HL-60 (cell line): ENCODE data around the gene PARL.

Source experiments
- DNase-seq, 2 experiments: peaks; one replicate each; pipeline ENCODE4 v3.0.0-alpha.2; 2010 to 2020; ENCODE audit warnings: low read depth in 1 of 2, low spot score in 1 of 2
- H3K27ac ChIP-seq: fragments of 250-450 bp; sonication (Bioruptor Pico); replicated peaks from 2 replicates; pipeline ENCODE4 v1.5.1; 2020; ENCODE audit warnings: mild to moderate bottlenecking, moderate library complexity
- H3K27me3 ChIP-seq: fragments of 250-450 bp; sonication (Bioruptor Pico); 2 replicates; pipeline ENCODE4 v1.5.1; 2021; ENCODE audit warnings: mild to moderate bottlenecking, moderate library complexity; ENCODE audit not compliant: insufficient read depth, poor library complexity, severe bottlenecking
- H3K4me3 ChIP-seq: replicated peaks from 2 replicates; pipeline ENCODE4 v1.5.1; 2011; ENCODE audit warnings: mild to moderate bottlenecking, control low read depth, low read length; ENCODE audit not compliant: insufficient read depth
- CTCF ChIP-seq: IDR thresholded peaks from one replicate; pipeline ENCODE4 v1.5.1; 2011; ENCODE audit warnings: low read length, control low read depth, inconsistent platforms; ENCODE audit not compliant: insufficient read depth
- GABPA ChIP-seq: IDR thresholded peaks from 2 replicates; pipeline ENCODE4 v1.6.1; 2012; ENCODE audit warnings: low read depth
- POLR2AphosphoS5 ChIP-seq: IDR thresholded peaks from 2 replicates; pipeline ENCODE4 v1.6.1; 2012; ENCODE audit warnings: low read depth
- REST ChIP-seq: IDR thresholded peaks from 2 replicates; pipeline ENCODE4 v1.6.1; 2012; ENCODE audit warnings: low read depth; ENCODE audit not compliant: insufficient replicate concordance
- SPI1 ChIP-seq: IDR thresholded peaks from 2 replicates; pipeline ENCODE4 v1.6.1; 2012; ENCODE audit warnings: low read depth, mild to moderate bottlenecking, borderline replicate concordance

The PARL gene

GRCh38 chr3:183885766-183886165 is 1.1 kb upstream of the PARL start:
- no peaks in the 10 kb centered on the region for H3K27me3 ChIP-seq
- DNase-seq = no peak
- H3K27ac ChIP-seq = no peak overlapping the region
- TF ChIP-seq REST (no peak), CTCF (no peak), POLR2AphosphoS5 (no peak), GABPA (no peak), SPI1 (no peak)
- no peak overlapping the region for H3K4me3 ChIP-seq

- Histone ChIP-seq H3K4me3 (peak overlapping the region; percentile 94), H3K27ac (peak overlapping the region; percentile 95), H3K27me3 (no peaks in the 10 kb centered on the region)
- TF ChIP-seq REST (no peak), GABPA (no peak)
- no peak for DNase-seq
Measured at GRCh38 chr3:183884097-183884426, 618 bp downstream of the PARL start.

GRCh38 chr3:183883291-183884096 is 1.2 kb downstream of the PARL start:
- H3K27ac ChIP-seq = peak overlapping the region; percentile 95
- peak in 1 of 2 experiments; percentile 33 for DNase-seq
- no peaks in the 10 kb centered on the region for H3K27me3 ChIP-seq
- no peak for TF ChIP-seq REST
- TF ChIP-seq POLR2AphosphoS5 = no peak; the same call in none of the 2 replicates
- TF ChIP-seq GABPA = no peak
- TF ChIP-seq CTCF = no peak
- TF ChIP-seq SPI1 = no peak
- peak overlapping the region; percentile 94 for H3K4me3 ChIP-seq
